Testis (tissue), 2 donors: ENCODE measurements around the gene TFCP2.

Experiments used
- POLR2A ChIP-seq: fragments of 450-650 bp; IDR thresholded peaks from one replicate; pipeline ENCODE4 v1.6.1; 2017; ENCODE audit warnings: antibody characterized with exemption, mild to moderate bottlenecking, moderate library complexity
- TF ChIP-seq, protein P1 (sequence below), 3 experiments: fragments of 450-650 bp in 2 of 3; fragments of 200-600 bp in 1 of 3; sonication (generic) in 1 of 3; IDR thresholded peaks; one replicate each; pipeline ENCODE4 v1.5.1; 2016 to 2019; ENCODE audit warnings: antibody characterized with exemption in 3 of 3, mild to moderate bottlenecking in 2 of 3, moderate library complexity in 1 of 3

DNA sequence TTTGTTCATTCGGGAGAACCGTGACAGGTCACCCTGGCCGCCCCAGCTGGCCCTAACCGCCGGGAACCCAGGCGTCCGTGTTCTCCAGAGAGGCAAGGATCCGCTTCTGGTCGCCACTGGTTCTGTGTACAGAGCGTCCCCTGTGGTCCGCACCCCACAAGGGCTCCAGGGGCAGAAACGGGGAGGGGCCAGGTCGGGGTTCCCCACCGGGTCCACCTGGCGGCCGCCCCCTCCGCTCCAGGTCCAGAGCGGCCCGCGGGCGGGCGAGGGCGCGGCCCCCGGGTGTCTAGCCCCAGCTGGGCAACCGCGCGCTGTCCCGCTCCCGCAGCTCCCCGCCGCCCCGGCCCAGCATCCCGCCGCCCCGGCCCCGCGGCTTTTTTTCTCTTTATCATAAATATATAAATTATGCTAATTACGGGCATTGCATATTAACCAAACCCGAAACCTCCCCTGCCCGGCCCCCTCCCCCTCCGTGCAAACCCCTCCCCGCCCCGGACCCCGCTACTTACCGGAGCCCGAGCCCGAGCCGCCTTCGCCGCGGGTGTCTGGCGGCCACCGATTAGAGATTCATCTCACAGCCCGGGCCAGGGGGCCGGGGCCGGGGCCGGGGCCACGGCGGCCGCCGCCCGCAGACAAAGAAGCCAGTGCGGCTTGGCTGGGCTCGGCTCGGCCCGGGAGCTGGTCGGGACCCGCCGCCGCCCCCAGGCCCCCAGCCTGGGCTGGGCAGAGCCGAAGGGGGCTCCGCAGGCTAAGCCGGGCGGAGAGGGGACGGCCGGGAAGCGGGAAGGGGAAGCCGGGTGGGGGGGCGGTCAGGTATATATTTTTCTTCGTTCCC lies 44.4 kb upstream of the TFCP2 start:
- TF ChIP-seq, protein P1, sequence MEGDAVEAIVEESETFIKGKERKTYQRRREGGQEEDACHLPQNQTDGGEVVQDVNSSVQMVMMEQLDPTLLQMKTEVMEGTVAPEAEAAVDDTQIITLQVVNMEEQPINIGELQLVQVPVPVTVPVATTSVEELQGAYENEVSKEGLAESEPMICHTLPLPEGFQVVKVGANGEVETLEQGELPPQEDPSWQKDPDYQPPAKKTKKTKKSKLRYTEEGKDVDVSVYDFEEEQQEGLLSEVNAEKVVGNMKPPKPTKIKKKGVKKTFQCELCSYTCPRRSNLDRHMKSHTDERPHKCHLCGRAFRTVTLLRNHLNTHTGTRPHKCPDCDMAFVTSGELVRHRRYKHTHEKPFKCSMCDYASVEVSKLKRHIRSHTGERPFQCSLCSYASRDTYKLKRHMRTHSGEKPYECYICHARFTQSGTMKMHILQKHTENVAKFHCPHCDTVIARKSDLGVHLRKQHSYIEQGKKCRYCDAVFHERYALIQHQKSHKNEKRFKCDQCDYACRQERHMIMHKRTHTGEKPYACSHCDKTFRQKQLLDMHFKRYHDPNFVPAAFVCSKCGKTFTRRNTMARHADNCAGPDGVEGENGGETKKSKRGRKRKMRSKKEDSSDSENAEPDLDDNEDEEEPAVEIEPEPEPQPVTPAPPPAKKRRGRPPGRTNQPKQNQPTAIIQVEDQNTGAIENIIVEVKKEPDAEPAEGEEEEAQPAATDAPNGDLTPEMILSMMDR (IDR thresholded peaks at IDR 0.05) = peak in 1 of 3 experiments; percentile 14
- TF ChIP-seq POLR2A = no peak
